ENCODE measurements around the gene HIC2.

Gene HIC2

DNA sequence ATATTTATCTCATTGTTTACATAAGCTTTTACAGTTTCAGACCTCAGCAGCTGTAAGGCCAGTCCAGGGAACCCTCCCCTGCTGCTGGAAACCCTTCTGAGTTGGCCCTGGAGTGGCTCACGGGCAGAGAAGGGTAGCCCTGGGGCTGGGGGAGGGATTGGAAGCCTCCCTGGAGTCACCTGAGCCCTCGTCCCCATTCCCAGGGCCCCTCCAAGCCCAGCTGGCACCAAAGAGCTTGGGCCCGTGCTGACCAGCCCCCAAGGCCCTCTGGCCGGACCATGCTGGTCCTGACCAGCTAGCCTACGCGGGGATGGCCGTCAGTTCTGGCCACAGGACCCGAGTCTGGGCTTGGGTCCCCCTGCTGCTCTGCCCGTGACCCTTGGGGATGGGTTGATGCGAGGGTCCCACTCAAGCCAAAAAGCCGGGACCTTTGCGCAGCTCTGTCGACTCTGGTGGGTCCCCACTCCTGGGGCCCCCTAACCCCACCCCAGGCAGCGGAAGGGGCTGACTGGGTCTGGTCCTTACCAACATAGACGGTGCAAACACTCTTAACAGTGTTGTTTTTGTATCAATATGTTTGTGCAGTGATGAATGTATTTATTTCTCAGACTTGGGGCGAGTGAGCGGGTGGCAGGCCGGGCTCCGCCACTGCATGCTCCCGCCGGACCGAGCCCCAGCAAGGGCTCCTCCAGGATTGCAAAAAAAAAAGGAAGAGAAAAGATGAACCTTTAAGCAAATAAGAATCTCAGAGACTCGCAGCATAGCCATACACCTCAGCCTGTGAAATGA, 32.6 kb downstream of the HIC2 start:
- no peak for TF ChIP-seq CEBPB (IDR thresholded peaks at IDR 0.05)

DNA sequence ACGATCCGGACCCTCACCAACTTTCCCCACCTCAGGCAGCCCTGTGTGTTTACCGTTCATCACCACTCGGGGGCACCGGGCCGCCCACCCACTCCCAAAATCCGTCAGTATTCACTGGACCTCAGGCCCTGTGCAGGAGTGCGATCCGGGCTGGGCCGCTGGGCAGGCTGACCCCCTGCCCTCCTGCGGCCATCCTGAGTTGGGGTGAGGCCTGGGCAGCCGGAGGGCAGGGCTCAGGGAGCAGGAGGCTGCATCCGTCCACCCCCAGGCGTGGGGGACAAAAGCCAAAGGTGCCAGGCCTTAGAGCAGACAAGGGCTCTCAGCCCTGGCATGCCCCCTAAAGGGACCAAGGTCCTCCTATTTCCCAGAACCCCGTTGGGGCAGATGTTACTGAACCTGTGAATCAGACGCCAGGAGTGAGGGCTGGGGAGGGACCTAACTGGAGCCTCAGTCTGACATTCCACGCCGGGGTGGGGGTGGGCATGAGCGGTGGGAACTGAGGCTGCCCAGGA, 33.2 kb downstream of the HIC2 start:
- TF ChIP-seq NFIC (IDR thresholded peaks at IDR 0.05): no peak
- TF ChIP-seq, protein P1, sequence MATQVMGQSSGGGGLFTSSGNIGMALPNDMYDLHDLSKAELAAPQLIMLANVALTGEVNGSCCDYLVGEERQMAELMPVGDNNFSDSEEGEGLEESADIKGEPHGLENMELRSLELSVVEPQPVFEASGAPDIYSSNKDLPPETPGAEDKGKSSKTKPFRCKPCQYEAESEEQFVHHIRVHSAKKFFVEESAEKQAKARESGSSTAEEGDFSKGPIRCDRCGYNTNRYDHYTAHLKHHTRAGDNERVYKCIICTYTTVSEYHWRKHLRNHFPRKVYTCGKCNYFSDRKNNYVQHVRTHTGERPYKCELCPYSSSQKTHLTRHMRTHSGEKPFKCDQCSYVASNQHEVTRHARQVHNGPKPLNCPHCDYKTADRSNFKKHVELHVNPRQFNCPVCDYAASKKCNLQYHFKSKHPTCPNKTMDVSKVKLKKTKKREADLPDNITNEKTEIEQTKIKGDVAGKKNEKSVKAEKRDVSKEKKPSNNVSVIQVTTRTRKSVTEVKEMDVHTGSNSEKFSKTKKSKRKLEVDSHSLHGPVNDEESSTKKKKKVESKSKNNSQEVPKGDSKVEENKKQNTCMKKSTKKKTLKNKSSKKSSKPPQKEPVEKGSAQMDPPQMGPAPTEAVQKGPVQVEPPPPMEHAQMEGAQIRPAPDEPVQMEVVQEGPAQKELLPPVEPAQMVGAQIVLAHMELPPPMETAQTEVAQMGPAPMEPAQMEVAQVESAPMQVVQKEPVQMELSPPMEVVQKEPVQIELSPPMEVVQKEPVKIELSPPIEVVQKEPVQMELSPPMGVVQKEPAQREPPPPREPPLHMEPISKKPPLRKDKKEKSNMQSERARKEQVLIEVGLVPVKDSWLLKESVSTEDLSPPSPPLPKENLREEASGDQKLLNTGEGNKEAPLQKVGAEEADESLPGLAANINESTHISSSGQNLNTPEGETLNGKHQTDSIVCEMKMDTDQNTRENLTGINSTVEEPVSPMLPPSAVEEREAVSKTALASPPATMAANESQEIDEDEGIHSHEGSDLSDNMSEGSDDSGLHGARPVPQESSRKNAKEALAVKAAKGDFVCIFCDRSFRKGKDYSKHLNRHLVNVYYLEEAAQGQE (IDR thresholded peaks at IDR 0.05; ENCODE audit: low read depth): no peak
- TF ChIP-seq, protein P2, sequence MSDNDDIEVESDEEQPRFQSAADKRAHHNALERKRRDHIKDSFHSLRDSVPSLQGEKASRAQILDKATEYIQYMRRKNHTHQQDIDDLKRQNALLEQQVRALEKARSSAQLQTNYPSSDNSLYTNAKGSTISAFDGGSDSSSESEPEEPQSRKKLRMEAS (IDR thresholded peaks at IDR 0.05): no peak
- no peak for TF ChIP-seq CEBPB (IDR thresholded peaks at IDR 0.05)
- TF ChIP-seq USF1 (IDR thresholded peaks at IDR 0.05): no peak
- no peak for TF ChIP-seq TAF1 (IDR thresholded peaks at IDR 0.05; ENCODE audit: low read depth)
- no peak for TF ChIP-seq CREB1 (IDR thresholded peaks at IDR 0.05; ENCODE audit: low read depth)
- TF ChIP-seq YY1 (IDR thresholded peaks at IDR 0.05; ENCODE audit: low read depth): no peak
- no peak for TF ChIP-seq EGR1 (IDR thresholded peaks at IDR 0.05)
- TF ChIP-seq FOXM1 (IDR thresholded peaks at IDR 0.05; ENCODE audit: borderline replicate concordance, low read depth): no peak
- TF ChIP-seq ZBTB7A (IDR thresholded peaks at IDR 0.05; ENCODE audit: low read depth): no peak
- no peak for TF ChIP-seq TCF12 (IDR thresholded peaks at IDR 0.05; ENCODE audit: low read depth)
- no peak for TF ChIP-seq TEAD4 (IDR thresholded peaks at IDR 0.05)
- no peak for TF ChIP-seq EP300 (IDR thresholded peaks at IDR 0.05; ENCODE audit: borderline replicate concordance)

GRCh38 chr22:21450858-21451353, 33.7 kb downstream of the HIC2 start:
- no peak for TF ChIP-seq USF1 (IDR thresholded peaks at IDR 0.05)
- no peak for TF ChIP-seq ZBTB7A (IDR thresholded peaks at IDR 0.05; ENCODE audit: low read depth)
- TF ChIP-seq CREB1 (IDR thresholded peaks at IDR 0.05; ENCODE audit: low read depth): no peak
- TF ChIP-seq, protein P2 (IDR thresholded peaks at IDR 0.05): no peak
- TF ChIP-seq TCF12 (IDR thresholded peaks at IDR 0.05; ENCODE audit: low read depth): no peak
- no peak for TF ChIP-seq NFIC (IDR thresholded peaks at IDR 0.05)
- no peak for TF ChIP-seq EP300 (IDR thresholded peaks at IDR 0.05; ENCODE audit: borderline replicate concordance)
- no peak for TF ChIP-seq RAD21 (IDR thresholded peaks at IDR 0.05; ENCODE audit: low read depth)
- TF ChIP-seq TAF1 (IDR thresholded peaks at IDR 0.05; ENCODE audit: low read depth): no peak
- TF ChIP-seq, protein P1 (IDR thresholded peaks at IDR 0.05; ENCODE audit: low read depth): no peak
- TF ChIP-seq CEBPB (IDR thresholded peaks at IDR 0.05): no peak
- no peak for TF ChIP-seq YY1 (IDR thresholded peaks at IDR 0.05; ENCODE audit: low read depth)
- no peak for TF ChIP-seq TEAD4 (IDR thresholded peaks at IDR 0.05)
- TF ChIP-seq FOXM1 (IDR thresholded peaks at IDR 0.05; ENCODE audit: borderline replicate concordance, low read depth): no peak
- no peak for TF ChIP-seq EGR1 (IDR thresholded peaks at IDR 0.05)

DNA sequence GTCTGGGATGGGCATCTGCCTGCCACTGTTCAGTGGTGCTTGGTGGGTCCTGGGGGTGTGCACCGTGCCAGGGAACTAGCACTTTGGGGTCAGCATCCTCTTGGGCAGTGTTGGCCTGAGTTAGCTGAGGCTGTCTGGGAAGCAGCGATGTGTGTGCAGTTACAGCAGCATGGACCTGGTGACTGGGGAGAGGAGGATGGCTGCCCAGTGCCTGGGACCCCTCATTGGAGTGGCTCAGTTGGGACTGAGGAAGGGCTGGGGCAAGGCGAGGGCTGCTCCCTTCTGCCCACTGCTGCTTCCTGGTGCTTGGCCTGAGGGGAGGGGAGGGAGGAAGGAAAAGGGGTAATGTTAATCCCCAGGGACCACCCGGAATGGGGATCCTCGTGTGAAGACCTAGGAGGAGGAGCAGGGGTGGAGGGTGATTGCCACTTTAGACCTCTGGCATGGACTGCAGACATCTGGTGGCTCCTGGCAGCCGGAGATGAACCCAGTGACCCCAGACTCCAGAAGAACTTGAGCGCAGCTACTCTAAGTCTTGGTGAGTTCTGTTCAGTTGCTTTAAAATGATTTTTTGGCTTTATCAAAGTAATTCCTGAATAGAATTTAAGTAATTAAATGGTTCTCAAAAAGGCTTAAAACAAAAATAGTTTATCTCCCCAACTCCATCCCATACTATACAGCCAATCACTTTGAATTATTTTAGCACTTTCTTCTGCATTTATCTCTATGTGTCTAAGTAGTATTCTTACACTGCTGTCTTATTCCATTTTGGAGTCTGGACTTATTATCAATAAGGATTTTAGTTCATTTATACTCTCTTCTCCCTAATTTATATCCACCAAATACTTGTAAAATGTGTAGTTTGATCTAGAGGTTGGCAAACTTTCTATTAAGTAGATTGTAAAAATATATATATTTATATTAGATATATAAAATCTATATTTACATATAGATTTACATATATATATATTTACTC, 34.7 kb downstream of the HIC2 start:
- no peak for TF ChIP-seq CEBPB (IDR thresholded peaks at IDR 0.05)
- TF ChIP-seq TAF1 (IDR thresholded peaks at IDR 0.05; ENCODE audit: low read depth): no peak
- TF ChIP-seq TEAD4 (IDR thresholded peaks at IDR 0.05): no peak

DNA sequence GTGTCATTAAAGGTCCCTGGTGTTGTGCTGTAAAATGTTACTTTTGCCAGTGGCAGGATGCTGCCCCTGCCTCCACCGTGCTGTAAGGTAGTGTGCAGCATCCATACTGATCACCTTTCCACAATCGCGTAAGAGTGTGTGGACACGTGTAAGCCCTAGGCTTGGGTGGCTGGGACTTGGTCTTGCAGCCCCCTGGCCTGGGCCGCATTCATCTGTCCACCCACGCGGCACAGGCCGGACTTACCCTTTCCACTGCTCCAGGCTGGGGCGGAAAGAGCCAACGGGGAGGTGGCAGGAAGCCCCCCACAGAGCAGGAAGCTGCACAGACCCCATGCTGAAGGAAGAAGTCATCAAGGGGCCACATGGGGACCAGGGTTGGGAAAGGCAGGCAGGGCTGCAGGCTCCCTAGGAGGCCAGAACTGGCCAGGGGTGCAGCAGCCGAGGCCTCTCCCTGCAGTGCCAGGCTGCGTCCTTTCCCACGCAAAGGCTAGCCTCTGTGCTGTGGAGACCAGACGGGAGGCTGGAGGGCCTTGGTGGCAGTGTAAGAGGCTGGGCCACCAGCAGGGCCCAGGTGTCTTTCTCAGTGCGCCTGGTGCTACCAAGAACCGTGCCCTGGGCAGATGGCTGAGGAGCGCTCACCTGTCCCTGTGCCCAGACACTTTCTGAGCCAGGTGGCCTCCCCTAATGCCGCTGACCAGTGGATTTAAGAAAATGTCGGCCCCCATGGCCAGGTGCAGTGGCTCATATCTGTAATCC, 38.3 kb downstream of the HIC2 start:
- TF ChIP-seq, protein P2 (IDR thresholded peaks at IDR 0.05): no peak
- TF ChIP-seq ZBTB7A (IDR thresholded peaks at IDR 0.05; ENCODE audit: low read depth) (no peak), RAD21 (IDR thresholded peaks at IDR 0.05; ENCODE audit: low read depth) (no peak), TEAD4 (IDR thresholded peaks at IDR 0.05) (no peak), CEBPB (IDR thresholded peaks at IDR 0.05) (no peak), FOXM1 (IDR thresholded peaks at IDR 0.05; ENCODE audit: borderline replicate concordance, low read depth) (no peak), TCF12 (IDR thresholded peaks at IDR 0.05; ENCODE audit: low read depth) (no peak), USF1 (IDR thresholded peaks at IDR 0.05) (no peak), EP300 (IDR thresholded peaks at IDR 0.05; ENCODE audit: borderline replicate concordance) (no peak), YY1 (IDR thresholded peaks at IDR 0.05; ENCODE audit: low read depth) (no peak), CREB1 (IDR thresholded peaks at IDR 0.05; ENCODE audit: low read depth) (no peak), TAF1 (IDR thresholded peaks at IDR 0.05; ENCODE audit: low read depth) (no peak)
- TF ChIP-seq, protein P1 (IDR thresholded peaks at IDR 0.05; ENCODE audit: low read depth): no peak

Data from Ishikawa (cell line).